Loucy (cell line): ENCODE data around the gene WBP1L.

Source experiments
- H2AFZ ChIP-seq: fragments of 200-600 bp; sonication (generic); 2 replicates; pipeline ENCODE4 v1.6.0; 2016; ENCODE audit warnings: antibody characterized with exemption, mild to moderate bottlenecking, low read length, moderate library complexity
- H3F3A ChIP-seq: fragments of 200-600 bp; 2 replicates; pipeline ENCODE4 v1.6.0; 2016; ENCODE audit warnings: antibody characterized with exemption, low read depth, mild to moderate bottlenecking
- H3K27me3 ChIP-seq: fragments of 200-600 bp; sonication (generic); 2 replicates; pipeline ENCODE4 v1.6.1; 2014; ENCODE audit warnings: low read length, mild to moderate bottlenecking; ENCODE audit not compliant: insufficient read depth, poor library complexity, severe bottlenecking
- H3K36me3 ChIP-seq: fragments of 200-600 bp; sonication (generic); 2 replicates; pipeline ENCODE4 v1.6.1; 2016; ENCODE audit warnings: low read length; ENCODE audit not compliant: insufficient read depth
- H3K4me1 ChIP-seq: fragments of 200-600 bp; sonication (generic); 2 replicates; pipeline ENCODE4 v1.5.1; 2014; ENCODE audit warnings: low read length, mild to moderate bottlenecking; ENCODE audit not compliant: insufficient read depth, poor library complexity, severe bottlenecking
- H3K4me2 ChIP-seq: fragments of 200-600 bp; sonication (generic); 2 replicates; pipeline ENCODE4 v1.6.0; 2014; ENCODE audit warnings: antibody characterized with exemption, low read length, low read depth, mild to moderate bottlenecking; ENCODE audit not compliant: poor library complexity, severe bottlenecking
- H3K4me3 ChIP-seq: fragments of 200-600 bp; sonication (generic); 2 replicates; pipeline ENCODE4 v1.5.1; 2014; ENCODE audit warnings: low read length, mild to moderate bottlenecking, mixed read lengths; ENCODE audit not compliant: poor library complexity, severe bottlenecking
- H3K79me2 ChIP-seq: fragments of 200-600 bp; sonication (generic); 2 replicates; pipeline ENCODE4 v1.6.1; 2014; ENCODE audit warnings: low read length; ENCODE audit not compliant: insufficient read depth
- H3K9ac ChIP-seq: fragments of 200-600 bp; sonication (generic); 2 replicates; pipeline ENCODE4 v1.6.0; 2014; ENCODE audit warnings: mild to moderate bottlenecking, low read depth, low read length, moderate library complexity; ENCODE audit not compliant: poor library complexity, severe bottlenecking
- H3K9me2 ChIP-seq: fragments of 200-600 bp; sonication (generic); replicated peaks from 2 replicates; pipeline ENCODE4 v1.6.1; 2016; ENCODE audit warnings: low read depth, low read length, mixed read lengths
- H3K9me3 ChIP-seq: fragments of 200-600 bp; sonication (generic); 2 replicates; pipeline ENCODE4 v1.6.1; 2014; ENCODE audit warnings: mild to moderate bottlenecking, antibody characterized with exemption, low read length, low read depth; ENCODE audit not compliant: insufficient read depth
- H4K20me1 ChIP-seq: fragments of 200-600 bp; sonication (generic); 2 replicates; pipeline ENCODE4 v1.6.0; 2014; ENCODE audit warnings: antibody characterized with exemption, low read length, mild to moderate bottlenecking; ENCODE audit not compliant: insufficient read depth, poor library complexity, severe bottlenecking
- CTCF ChIP-seq: fragments of 200-600 bp; sonication (generic); conservative IDR thresholded peaks from 2 replicates; pipeline ENCODE4 v1.5.1; 2014; ENCODE audit warnings: mild to moderate bottlenecking, antibody characterized with exemption, low read length
- EZH2phosphoT487 ChIP-seq: fragments of 200-600 bp; IDR thresholded peaks from 2 replicates; pipeline ENCODE4 v1.6.1; 2018; ENCODE audit warnings: antibody characterized with exemption, mild to moderate bottlenecking, moderate library complexity, borderline replicate concordance

Gene WBP1L

GRCh38 chr10:102752266-102752930 lies 8.7 kb downstream of the WBP1L start:
- H3K36me3 ChIP-seq = no peaks in the 10 kb centered on the region
- peaks cover 27% of the 10 kb centered on the region for H3K79me2 ChIP-seq
- peaks cover 3% of the 10 kb centered on the region for H3K4me1 ChIP-seq
- no peak overlapping the region for H2AFZ ChIP-seq
- no peaks in the 10 kb centered on the region for H3F3A ChIP-seq
- H3K9me2 ChIP-seq = no peaks in the 10 kb centered on the region
- H3K9ac ChIP-seq = no peak overlapping the region
- H3K4me3 ChIP-seq = no peak overlapping the region
- TF ChIP-seq EZH2phosphoT487 (no peak), CTCF (no peak)
- no peak overlapping the region for H3K4me2 ChIP-seq
- no peaks in the 10 kb centered on the region for H3K9me3 ChIP-seq
- H4K20me1 ChIP-seq = no peaks in the 10 kb centered on the region
- no peaks in the 10 kb centered on the region for H3K27me3 ChIP-seq

- Histone ChIP-seq H3K4me3 (no peak overlapping the region), H3K4me1 (peaks cover 3% of the 10 kb centered on the region), H3K9me2 (no peaks in the 10 kb centered on the region), H3K4me2 (no peak overlapping the region), H2AFZ (no peak overlapping the region), H4K20me1 (no peaks in the 10 kb centered on the region), H3K79me2 (peaks cover 28% of the 10 kb centered on the region), H3K9me3 (no peaks in the 10 kb centered on the region), H3K36me3 (no peaks in the 10 kb centered on the region), H3K9ac (peak overlapping the region; percentile 6), H3F3A (no peaks in the 10 kb centered on the region), H3K27me3 (no peaks in the 10 kb centered on the region)
- no peak for TF ChIP-seq EZH2phosphoT487
- TF ChIP-seq CTCF = peak; percentile 77
Measured at GRCh38 chr10:102752934-102753664, 9.4 kb downstream of the WBP1L start.

- Histone ChIP-seq H3F3A (no peaks in the 10 kb centered on the region), H3K4me2 (no peak overlapping the region), H3K36me3 (no peaks in the 10 kb centered on the region), H3K4me1 (peaks cover 3% of the 10 kb centered on the region), H3K27me3 (no peaks in the 10 kb centered on the region), H3K9me3 (no peaks in the 10 kb centered on the region), H3K9ac (no peak overlapping the region), H3K79me2 (peaks cover 28% of the 10 kb centered on the region), H3K4me3 (no peak overlapping the region), H4K20me1 (no peaks in the 10 kb centered on the region), H3K9me2 (no peaks in the 10 kb centered on the region), H2AFZ (no peak overlapping the region)
- TF ChIP-seq CTCF (no peak), EZH2phosphoT487 (no peak)
Measured at GRCh38 chr10:102753718-102754117, 10.0 kb downstream of the WBP1L start.
